HepG2 (cell line): ENCODE data around the gene GPR33. TPM values are rescaled to one million over a fixed set of nuclear protein-coding genes. Genes with fewer than 3 reads are reported as not detected.

Source experiments
- BRF2 ChIP-seq: sonication (generic); formaldehyde crosslinking; IDR thresholded peaks from 2 replicates; pipeline ENCODE4 v1.8.1; 2022; ENCODE audit warnings: mild to moderate bottlenecking, missing genetic modification reagents
- CCDC6 ChIP-seq: sonication (generic); formaldehyde crosslinking; IDR thresholded peaks from 2 replicates; pipeline ENCODE4 v1.8.1; 2022; ENCODE audit warnings: mild to moderate bottlenecking, missing genetic modification reagents, moderate library complexity
- GPBP1L1 ChIP-seq: sonication (generic); formaldehyde crosslinking; IDR thresholded peaks from 2 replicates; pipeline ENCODE4 v1.5.0; 2020; ENCODE audit warnings: mild to moderate bottlenecking, missing genetic modification reagents
- ISX ChIP-seq: sonication (generic); formaldehyde crosslinking; conservative IDR thresholded peaks from 2 replicates; pipeline ENCODE4 v1.5.0; 2020; ENCODE audit warnings: missing genetic modification reagents
- KDM2A ChIP-seq: sonication (generic); formaldehyde crosslinking; IDR thresholded peaks from 2 replicates; pipeline ENCODE4 v1.4.0; 2020; ENCODE audit warnings: low read depth, missing genetic modification reagents, borderline replicate concordance
- RNF219 ChIP-seq: sonication (generic); formaldehyde crosslinking; IDR thresholded peaks from 2 replicates; pipeline ENCODE4 v1.5.0; 2020; ENCODE audit warnings: mild to moderate bottlenecking, missing genetic modification reagents
- ZNF124 ChIP-seq: sonication (generic); formaldehyde crosslinking; IDR thresholded peaks from 2 replicates; pipeline ENCODE4 v1.4.0; 2020; ENCODE audit warnings: missing genetic modification reagents
- ZNF263 ChIP-seq: sonication (generic); formaldehyde crosslinking; IDR thresholded peaks from 2 replicates; pipeline ENCODE4 v1.4.0; 2020; ENCODE audit warnings: missing genetic modification reagents
- ZNF292 ChIP-seq: sonication (generic); formaldehyde crosslinking; IDR thresholded peaks from 2 replicates; pipeline ENCODE4 v1.8.1; 2022; ENCODE audit warnings: mild to moderate bottlenecking, low read depth, missing genetic modification reagents, borderline replicate concordance
- ZNF616 ChIP-seq: sonication (generic); formaldehyde crosslinking; IDR thresholded peaks from 2 replicates; pipeline ENCODE4 v1.5.0; 2020; ENCODE audit warnings: low read depth, mild to moderate bottlenecking, missing genetic modification reagents
- polyA plus RNA-seq, 8 experiments: library from polyadenylated mRNA; depleted of rRNA in 3 of 8; stranded (reverse) in 7 of 8; unstranded in 1 of 8; fragments of >200 nt; fragmentation: Illumina TruSeq in 4 of 8; extraction: Trizol in 4 of 8; gene quantifications; 2 replicates each; pipeline versions ENCODE4 v1.2.1 to v1.2.3, GENCODE V29; 2011 to 2016; ENCODE audit warnings: low read depth in 4 of 8, missing spikeins in 1 of 8, mixed read lengths in 1 of 8; ENCODE audit not compliant: insufficient read depth in 1 of 8
- total RNA-seq, 5 experiments: library from RNA; depleted of rRNA; stranded (reverse); fragments of >200 nt; fragmentation: Illumina TruSeq; extraction: Trizol; gene quantifications; 2 replicates each; pipeline ENCODE4 v1.2.3, GENCODE V29; 2016; ENCODE audit warnings: low read depth in 1 of 5
- TF ChIP-seq, protein P1 (sequence below): sonication (generic); formaldehyde crosslinking; IDR thresholded peaks from 2 replicates; pipeline ENCODE4 v1.5.0; 2020; ENCODE audit warnings: mild to moderate bottlenecking, missing genetic modification reagents
- TF ChIP-seq, protein P2 (sequence below): sonication (generic); formaldehyde crosslinking; IDR thresholded peaks from 2 replicates; pipeline ENCODE4 v1.4.0; 2020; ENCODE audit warnings: missing genetic modification reagents
- TF ChIP-seq, protein P3 (sequence below): sonication (generic); formaldehyde crosslinking; IDR thresholded peaks from 2 replicates; pipeline ENCODE4 v1.4.0; 2020; ENCODE audit warnings: mild to moderate bottlenecking, low read depth, missing genetic modification reagents
- TF ChIP-seq, protein P4 (sequence below): sonication (generic); formaldehyde crosslinking; IDR thresholded peaks from 2 replicates; pipeline ENCODE4 v1.5.1; 2020; ENCODE audit warnings: mild to moderate bottlenecking, moderate library complexity, missing genetic modification reagents
- TF ChIP-seq, protein P5 (sequence below): IDR thresholded peaks from 2 replicates; pipeline ENCODE4 v1.6.1; 2016; ENCODE audit warnings: low read depth

Gene GPR33
- total and polyA plus RNA-seq, 2 of the 13 experiments (the other 11 are each of a cell fraction or from before 2014, with no cell fraction given), result not detected

DNA sequence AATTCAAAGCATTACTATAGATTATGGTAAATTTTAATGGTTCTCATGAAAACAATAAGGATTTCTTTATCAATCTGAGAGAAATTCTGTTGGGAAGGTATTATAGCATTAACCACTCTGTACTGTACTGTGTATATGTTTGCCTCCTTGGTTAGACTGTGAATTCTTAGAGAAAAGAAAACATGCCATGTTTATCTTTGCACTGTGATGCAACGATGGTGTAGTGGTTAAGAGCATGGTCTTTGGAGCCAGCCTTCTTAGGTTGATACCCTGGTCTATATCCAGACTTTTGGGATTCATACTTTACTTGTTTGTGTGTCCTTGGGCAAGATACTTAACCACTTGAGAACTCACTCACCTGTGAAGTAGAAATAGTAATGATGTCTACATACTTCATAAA, 41.2 kb upstream of the GPR33 start (continued):
- TF ChIP-seq, protein P1, sequence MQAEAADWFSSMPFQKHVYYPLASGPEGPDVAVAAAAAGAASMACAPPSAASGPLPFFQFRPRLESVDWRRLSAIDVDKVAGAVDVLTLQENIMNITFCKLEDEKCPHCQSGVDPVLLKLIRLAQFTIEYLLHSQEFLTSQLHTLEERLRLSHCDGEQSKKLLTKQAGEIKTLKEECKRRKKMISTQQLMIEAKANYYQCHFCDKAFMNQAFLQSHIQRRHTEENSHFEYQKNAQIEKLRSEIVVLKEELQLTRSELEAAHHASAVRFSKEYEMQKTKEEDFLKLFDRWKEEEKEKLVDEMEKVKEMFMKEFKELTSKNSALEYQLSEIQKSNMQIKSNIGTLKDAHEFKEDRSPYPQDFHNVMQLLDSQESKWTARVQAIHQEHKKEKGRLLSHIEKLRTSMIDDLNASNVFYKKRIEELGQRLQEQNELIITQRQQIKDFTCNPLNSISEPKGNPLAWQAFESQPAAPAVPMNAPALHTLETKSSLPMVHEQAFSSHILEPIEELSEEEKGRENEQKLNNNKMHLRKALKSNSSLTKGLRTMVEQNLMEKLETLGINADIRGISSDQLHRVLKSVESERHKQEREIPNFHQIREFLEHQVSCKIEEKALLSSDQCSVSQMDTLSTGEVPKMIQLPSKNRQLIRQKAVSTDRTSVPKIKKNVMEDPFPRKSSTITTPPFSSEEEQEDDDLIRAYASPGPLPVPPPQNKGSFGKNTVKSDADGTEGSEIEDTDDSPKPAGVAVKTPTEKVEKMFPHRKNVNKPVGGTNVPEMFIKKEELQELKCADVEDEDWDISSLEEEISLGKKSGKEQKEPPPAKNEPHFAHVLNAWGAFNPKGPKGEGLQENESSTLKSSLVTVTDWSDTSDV, result no peak
- no peak for TF ChIP-seq ISX (CRISPR knock-in tag)
- TF ChIP-seq ZNF616, result no peak
- 0 out of 2 replicates have a peak, but pooled peaks have one; percentile 25 for TF ChIP-seq CCDC6
- TF ChIP-seq KDM2A (CRISPR knock-in tag), result no peak
- no peak for TF ChIP-seq RNF219 (CRISPR knock-in tag)
- TF ChIP-seq, protein P2, sequence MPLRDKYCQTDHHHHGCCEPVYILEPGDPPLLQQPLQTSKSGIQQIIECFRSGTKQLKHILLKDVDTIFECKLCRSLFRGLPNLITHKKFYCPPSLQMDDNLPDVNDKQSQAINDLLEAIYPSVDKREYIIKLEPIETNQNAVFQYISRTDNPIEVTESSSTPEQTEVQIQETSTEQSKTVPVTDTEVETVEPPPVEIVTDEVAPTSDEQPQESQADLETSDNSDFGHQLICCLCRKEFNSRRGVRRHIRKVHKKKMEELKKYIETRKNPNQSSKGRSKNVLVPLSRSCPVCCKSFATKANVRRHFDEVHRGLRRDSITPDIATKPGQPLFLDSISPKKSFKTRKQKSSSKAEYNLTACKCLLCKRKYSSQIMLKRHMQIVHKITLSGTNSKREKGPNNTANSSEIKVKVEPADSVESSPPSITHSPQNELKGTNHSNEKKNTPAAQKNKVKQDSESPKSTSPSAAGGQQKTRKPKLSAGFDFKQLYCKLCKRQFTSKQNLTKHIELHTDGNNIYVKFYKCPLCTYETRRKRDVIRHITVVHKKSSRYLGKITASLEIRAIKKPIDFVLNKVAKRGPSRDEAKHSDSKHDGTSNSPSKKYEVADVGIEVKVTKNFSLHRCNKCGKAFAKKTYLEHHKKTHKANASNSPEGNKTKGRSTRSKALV (CRISPR knock-in tag), result no peak
- no peak for TF ChIP-seq ZNF124 (CRISPR knock-in tag)
- TF ChIP-seq GPBP1L1 (CRISPR knock-in tag), result no peak
- TF ChIP-seq, protein P3, sequence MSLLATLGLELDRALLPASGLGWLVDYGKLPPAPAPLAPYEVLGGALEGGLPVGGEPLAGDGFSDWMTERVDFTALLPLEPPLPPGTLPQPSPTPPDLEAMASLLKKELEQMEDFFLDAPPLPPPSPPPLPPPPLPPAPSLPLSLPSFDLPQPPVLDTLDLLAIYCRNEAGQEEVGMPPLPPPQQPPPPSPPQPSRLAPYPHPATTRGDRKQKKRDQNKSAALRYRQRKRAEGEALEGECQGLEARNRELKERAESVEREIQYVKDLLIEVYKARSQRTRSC (CRISPR knock-in tag), result no peak
- no peak for TF ChIP-seq BRF2 (CRISPR knock-in tag)
- TF ChIP-seq, protein P4, sequence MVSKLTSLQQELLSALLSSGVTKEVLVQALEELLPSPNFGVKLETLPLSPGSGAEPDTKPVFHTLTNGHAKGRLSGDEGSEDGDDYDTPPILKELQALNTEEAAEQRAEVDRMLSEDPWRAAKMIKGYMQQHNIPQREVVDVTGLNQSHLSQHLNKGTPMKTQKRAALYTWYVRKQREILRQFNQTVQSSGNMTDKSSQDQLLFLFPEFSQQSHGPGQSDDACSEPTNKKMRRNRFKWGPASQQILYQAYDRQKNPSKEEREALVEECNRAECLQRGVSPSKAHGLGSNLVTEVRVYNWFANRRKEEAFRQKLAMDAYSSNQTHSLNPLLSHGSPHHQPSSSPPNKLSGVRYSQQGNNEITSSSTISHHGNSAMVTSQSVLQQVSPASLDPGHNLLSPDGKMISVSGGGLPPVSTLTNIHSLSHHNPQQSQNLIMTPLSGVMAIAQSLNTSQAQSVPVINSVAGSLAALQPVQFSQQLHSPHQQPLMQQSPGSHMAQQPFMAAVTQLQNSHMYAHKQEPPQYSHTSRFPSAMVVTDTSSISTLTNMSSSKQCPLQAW (CRISPR knock-in tag), result no peak
- TF ChIP-seq ZNF263 (CRISPR knock-in tag), result no peak
- TF ChIP-seq ZNF292 (CRISPR knock-in tag), result no peak
- TF ChIP-seq, protein P5, sequence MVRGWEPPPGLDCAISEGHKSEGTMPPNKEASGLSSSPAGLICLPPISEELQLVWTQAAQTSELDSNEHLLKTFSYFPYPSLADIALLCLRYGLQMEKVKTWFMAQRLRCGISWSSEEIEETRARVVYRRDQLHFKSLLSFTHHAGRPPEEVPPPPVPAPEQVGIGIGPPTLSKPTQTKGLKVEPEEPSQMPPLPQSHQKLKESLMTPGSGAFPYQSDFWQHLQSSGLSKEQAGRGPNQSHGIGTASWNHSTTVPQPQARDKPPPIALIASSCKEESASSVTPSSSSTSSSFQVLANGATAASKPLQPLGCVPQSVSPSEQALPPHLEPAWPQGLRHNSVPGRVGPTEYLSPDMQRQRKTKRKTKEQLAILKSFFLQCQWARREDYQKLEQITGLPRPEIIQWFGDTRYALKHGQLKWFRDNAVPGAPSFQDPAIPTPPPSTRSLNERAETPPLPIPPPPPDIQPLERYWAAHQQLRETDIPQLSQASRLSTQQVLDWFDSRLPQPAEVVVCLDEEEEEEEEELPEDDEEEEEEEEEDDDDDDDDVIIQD (CRISPR knock-in tag), result peak; percentile 72; the same call in 1 of the 2 replicates
